H1 (cell line): ENCODE measurements around the gene FNDC3A. TPM values are rescaled to one million over a fixed set of nuclear protein-coding genes. Genes with fewer than 3 reads are reported as not detected.

ENCODE experiments used
- RBBP5 ChIP-seq: IDR thresholded peaks from 2 replicates; pipeline ENCODE4 v1.7.1; 2012; ENCODE audit warnings: low read depth, mild to moderate bottlenecking, inconsistent platforms, low read length, moderate library complexity, borderline replicate concordance
- TAF1 ChIP-seq: IDR thresholded peaks from 2 replicates; pipeline ENCODE4 v1.6.1; 2011; ENCODE audit warnings: mild to moderate bottlenecking, low read depth, low read length
- polyA plus RNA-seq, 7 experiments: library from polyadenylated mRNA; depleted of rRNA in 3 of 7; stranded (reverse) in 5 of 7; unstranded in 2 of 7; fragments of >200 nt in 5 of 7; fragments of 200-250 nt in 2 of 7; gene quantifications; 1 replicate in 5 of 7; 2 replicates in 1 of 7; 4 replicates in 1 of 7; pipeline versions ENCODE4 v1.2.1 to v1.2.3, GENCODE V29; 2011 to 2013; ENCODE audit warnings: missing spikeins in 2 of 7, mixed read lengths in 2 of 7
- total RNA-seq: library from RNA; stranded (reverse); fragmentation: NEBNext Ultra II Directional; extraction: Animal tissue kit (Norgen Biotek cat#: 25700); gene quantifications from 2 replicates; pipeline ENCODE4 v1.2.1, GENCODE V29; 2021
- TF ChIP-seq, protein P1 (sequence below): fragments of 300-600 bp; sonication (generic); IDR thresholded peaks from 2 replicates; pipeline ENCODE4 v1.7.1; 2012; ENCODE audit warnings: low read length, moderate library complexity, mild to moderate bottlenecking, inconsistent platforms; ENCODE audit not compliant: insufficient replicate concordance

Gene FNDC3A
- total and polyA plus RNA-seq, 2 of the 8 experiments (the other 6 are each of a cell fraction or from before 2014, with no cell fraction given): 14.6 to 26.0 TPM

GRCh38 chr13:49112782-49113525 lies 137.2 kb downstream of the FNDC3A start (continued):
- TF ChIP-seq, protein P1, sequence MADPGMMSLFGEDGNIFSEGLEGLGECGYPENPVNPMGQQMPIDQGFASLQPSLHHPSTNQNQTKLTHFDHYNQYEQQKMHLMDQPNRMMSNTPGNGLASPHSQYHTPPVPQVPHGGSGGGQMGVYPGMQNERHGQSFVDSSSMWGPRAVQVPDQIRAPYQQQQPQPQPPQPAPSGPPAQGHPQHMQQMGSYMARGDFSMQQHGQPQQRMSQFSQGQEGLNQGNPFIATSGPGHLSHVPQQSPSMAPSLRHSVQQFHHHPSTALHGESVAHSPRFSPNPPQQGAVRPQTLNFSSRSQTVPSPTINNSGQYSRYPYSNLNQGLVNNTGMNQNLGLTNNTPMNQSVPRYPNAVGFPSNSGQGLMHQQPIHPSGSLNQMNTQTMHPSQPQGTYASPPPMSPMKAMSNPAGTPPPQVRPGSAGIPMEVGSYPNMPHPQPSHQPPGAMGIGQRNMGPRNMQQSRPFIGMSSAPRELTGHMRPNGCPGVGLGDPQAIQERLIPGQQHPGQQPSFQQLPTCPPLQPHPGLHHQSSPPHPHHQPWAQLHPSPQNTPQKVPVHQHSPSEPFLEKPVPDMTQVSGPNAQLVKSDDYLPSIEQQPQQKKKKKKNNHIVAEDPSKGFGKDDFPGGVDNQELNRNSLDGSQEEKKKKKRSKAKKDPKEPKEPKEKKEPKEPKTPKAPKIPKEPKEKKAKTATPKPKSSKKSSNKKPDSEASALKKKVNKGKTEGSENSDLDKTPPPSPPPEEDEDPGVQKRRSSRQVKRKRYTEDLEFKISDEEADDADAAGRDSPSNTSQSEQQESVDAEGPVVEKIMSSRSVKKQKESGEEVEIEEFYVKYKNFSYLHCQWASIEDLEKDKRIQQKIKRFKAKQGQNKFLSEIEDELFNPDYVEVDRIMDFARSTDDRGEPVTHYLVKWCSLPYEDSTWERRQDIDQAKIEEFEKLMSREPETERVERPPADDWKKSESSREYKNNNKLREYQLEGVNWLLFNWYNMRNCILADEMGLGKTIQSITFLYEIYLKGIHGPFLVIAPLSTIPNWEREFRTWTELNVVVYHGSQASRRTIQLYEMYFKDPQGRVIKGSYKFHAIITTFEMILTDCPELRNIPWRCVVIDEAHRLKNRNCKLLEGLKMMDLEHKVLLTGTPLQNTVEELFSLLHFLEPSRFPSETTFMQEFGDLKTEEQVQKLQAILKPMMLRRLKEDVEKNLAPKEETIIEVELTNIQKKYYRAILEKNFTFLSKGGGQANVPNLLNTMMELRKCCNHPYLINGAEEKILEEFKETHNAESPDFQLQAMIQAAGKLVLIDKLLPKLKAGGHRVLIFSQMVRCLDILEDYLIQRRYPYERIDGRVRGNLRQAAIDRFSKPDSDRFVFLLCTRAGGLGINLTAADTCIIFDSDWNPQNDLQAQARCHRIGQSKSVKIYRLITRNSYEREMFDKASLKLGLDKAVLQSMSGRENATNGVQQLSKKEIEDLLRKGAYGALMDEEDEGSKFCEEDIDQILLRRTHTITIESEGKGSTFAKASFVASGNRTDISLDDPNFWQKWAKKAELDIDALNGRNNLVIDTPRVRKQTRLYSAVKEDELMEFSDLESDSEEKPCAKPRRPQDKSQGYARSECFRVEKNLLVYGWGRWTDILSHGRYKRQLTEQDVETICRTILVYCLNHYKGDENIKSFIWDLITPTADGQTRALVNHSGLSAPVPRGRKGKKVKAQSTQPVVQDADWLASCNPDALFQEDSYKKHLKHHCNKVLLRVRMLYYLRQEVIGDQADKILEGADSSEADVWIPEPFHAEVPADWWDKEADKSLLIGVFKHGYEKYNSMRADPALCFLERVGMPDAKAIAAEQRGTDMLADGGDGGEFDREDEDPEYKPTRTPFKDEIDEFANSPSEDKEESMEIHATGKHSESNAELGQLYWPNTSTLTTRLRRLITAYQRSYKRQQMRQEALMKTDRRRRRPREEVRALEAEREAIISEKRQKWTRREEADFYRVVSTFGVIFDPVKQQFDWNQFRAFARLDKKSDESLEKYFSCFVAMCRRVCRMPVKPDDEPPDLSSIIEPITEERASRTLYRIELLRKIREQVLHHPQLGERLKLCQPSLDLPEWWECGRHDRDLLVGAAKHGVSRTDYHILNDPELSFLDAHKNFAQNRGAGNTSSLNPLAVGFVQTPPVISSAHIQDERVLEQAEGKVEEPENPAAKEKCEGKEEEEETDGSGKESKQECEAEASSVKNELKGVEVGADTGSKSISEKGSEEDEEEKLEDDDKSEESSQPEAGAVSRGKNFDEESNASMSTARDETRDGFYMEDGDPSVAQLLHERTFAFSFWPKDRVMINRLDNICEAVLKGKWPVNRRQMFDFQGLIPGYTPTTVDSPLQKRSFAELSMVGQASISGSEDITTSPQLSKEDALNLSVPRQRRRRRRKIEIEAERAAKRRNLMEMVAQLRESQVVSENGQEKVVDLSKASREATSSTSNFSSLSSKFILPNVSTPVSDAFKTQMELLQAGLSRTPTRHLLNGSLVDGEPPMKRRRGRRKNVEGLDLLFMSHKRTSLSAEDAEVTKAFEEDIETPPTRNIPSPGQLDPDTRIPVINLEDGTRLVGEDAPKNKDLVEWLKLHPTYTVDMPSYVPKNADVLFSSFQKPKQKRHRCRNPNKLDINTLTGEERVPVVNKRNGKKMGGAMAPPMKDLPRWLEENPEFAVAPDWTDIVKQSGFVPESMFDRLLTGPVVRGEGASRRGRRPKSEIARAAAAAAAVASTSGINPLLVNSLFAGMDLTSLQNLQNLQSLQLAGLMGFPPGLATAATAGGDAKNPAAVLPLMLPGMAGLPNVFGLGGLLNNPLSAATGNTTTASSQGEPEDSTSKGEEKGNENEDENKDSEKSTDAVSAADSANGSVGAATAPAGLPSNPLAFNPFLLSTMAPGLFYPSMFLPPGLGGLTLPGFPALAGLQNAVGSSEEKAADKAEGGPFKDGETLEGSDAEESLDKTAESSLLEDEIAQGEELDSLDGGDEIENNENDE: no peak
- TF ChIP-seq TAF1: 0 out of 2 replicates have a peak, but pooled peaks have one; percentile 34
- TF ChIP-seq RBBP5: peak; percentile 57; the same call in 1 of the 2 replicates
